ENCODE measurements around the gene HES3.

GRCh38 chr1:6261615-6261995 lies 17.6 kb downstream of the HES3 start:
- no peak for TF ChIP-seq POLR2AphosphoS5 (IDR thresholded peaks at IDR 0.05)
- TF ChIP-seq CTCF (IDR thresholded peaks at IDR 0.05), result no peak
- TF ChIP-seq EP300 (IDR thresholded peaks at IDR 0.05), result no peak
